ENCODE data around the gene TCOF1. TPM values are rescaled to one million over a fixed set of nuclear protein-coding genes. Genes with fewer than 3 reads are reported as not detected.

Gene TCOF1
- total RNA-seq, 1 donor from 2014 or later = 91.1 TPM

DNA sequence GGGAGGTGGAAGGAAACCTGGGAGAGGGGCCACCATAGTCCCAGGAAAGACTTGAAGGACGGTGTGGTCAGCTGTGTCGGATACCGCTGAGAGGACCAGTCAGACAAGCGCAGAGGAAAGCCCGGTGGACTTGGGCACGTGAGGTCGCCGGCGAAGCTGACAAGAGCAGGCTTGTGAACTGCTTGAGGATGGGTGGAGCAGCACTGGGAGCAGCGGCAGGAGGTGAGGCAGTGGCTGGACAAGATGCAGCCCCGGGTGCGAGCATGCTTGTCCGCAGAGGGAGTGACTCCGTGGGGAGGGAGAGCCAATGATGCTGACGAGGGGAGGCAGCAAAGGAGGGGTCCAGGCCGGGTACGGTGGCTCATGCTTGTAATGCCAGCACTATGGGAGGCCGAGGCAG lies 73.6 kb downstream of the TCOF1 start:
- H3K4me1 Mint-ChIP-seq = peaks cover 16% of the 10 kb centered on the region
- H3K9me3 Mint-ChIP-seq = no peaks in the 10 kb centered on the region
- no peak overlapping the region for H3K27ac Mint-ChIP-seq (ENCODE audit: unreplicated experiment)
- H3K36me3 Mint-ChIP-seq (ENCODE audit: low read depth) = no peaks in the 10 kb centered on the region
- TF ChIP-seq, protein P1, sequence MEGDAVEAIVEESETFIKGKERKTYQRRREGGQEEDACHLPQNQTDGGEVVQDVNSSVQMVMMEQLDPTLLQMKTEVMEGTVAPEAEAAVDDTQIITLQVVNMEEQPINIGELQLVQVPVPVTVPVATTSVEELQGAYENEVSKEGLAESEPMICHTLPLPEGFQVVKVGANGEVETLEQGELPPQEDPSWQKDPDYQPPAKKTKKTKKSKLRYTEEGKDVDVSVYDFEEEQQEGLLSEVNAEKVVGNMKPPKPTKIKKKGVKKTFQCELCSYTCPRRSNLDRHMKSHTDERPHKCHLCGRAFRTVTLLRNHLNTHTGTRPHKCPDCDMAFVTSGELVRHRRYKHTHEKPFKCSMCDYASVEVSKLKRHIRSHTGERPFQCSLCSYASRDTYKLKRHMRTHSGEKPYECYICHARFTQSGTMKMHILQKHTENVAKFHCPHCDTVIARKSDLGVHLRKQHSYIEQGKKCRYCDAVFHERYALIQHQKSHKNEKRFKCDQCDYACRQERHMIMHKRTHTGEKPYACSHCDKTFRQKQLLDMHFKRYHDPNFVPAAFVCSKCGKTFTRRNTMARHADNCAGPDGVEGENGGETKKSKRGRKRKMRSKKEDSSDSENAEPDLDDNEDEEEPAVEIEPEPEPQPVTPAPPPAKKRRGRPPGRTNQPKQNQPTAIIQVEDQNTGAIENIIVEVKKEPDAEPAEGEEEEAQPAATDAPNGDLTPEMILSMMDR (conservative IDR thresholded peaks at IDR 0.05) = no peak
- DNase-seq (ENCODE audit: low read depth, low spot score) = no peak
- no peak overlapping the region for H3K4me3 Mint-ChIP-seq
- no peaks in the 10 kb centered on the region for H3K27me3 Mint-ChIP-seq (ENCODE audit: low read depth)

DNA sequence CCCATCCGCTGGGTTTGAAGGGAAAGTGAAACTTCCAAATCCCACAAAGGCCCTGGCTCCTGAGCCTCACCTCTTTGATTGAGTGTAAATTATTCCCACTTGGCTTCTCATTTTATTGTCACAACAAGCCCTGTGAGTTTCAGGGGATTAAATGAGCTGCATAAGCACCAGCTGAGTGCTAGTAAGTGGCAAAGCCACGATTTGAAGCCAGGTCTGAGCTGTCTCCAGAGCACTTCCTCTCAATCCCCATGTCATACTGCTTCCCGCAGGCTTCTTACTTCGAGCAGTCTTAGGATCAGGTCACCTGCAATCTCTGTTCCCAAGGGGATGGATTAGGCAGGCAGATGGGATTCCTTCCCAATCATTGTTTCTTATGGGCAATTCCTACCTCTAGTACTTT lies 74.1 kb downstream of the TCOF1 start:
- Mint-ChIP-seq H3K9me3 (no peaks in the 10 kb centered on the region), H3K27ac (ENCODE audit: unreplicated experiment) (peak overlapping the region; percentile 1), H3K4me3 (no peak overlapping the region), H3K4me1 (peaks cover 19% of the 10 kb centered on the region), H3K27me3 (ENCODE audit: low read depth) (no peaks in the 10 kb centered on the region), H3K36me3 (ENCODE audit: low read depth) (no peaks in the 10 kb centered on the region)
- no peak for DNase-seq (ENCODE audit: low read depth, low spot score)
- TF ChIP-seq, protein P1 (conservative IDR thresholded peaks at IDR 0.05) = no peak

DNA sequence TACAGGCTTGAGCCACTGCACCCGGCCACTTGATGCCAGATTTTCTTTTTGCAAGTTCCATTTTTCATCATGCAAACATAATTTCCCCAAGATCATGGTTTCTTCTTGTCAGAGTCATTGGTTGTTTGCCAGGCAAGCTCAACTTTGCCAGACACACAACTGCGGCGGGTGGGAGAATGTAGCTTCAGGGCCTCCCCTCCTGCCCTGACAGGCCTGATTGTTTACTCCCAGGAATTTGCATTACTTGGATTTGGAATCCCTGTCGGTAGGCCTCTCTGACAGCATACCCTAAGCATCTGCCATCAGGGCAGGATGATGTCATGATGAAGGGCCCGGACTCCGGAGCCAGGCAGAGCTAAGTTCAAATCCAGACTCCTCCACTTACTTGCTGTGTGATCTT lies 77.0 kb downstream of the TCOF1 start:
- DNase-seq (ENCODE audit: low read depth, low spot score) = no peak
- Mint-ChIP-seq H3K27ac (ENCODE audit: unreplicated experiment) (no peak overlapping the region), H3K4me1 (peaks cover 8% of the 10 kb centered on the region), H3K9me3 (no peaks in the 10 kb centered on the region), H3K36me3 (ENCODE audit: low read depth) (no peaks in the 10 kb centered on the region), H3K4me3 (no peak overlapping the region), H3K27me3 (ENCODE audit: low read depth) (no peaks in the 10 kb centered on the region)
- TF ChIP-seq, protein P1 (conservative IDR thresholded peaks at IDR 0.05) = no peak

DNA sequence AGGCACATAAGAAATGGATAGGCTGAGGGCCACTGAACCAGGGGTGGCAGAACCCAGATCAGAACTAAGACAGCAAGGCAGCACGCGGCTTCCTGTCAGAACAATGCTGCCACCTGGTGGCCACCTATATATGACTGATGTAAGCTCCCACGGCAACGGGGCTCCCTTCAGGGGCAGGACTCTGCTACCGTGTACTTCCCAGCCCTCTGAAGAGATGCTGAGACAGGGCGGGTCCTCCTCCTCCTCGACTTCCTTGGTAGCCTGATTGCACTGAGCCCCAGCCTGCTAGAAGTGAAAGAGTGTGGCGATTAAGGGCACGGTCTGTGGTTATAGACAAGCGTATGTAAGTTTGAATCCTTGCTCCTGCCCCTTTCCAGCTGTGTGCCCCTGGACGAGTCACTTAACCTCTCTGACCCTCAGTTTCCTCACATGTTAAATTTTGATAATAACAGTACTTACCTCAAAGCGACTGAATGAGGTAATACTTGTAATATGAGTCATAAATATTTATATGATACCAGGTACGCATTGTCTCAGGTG lies 78.7 kb downstream of the TCOF1 start:
- no peaks in the 10 kb centered on the region for H3K36me3 Mint-ChIP-seq (ENCODE audit: low read depth)
- H3K9me3 Mint-ChIP-seq = no peaks in the 10 kb centered on the region
- H3K27me3 Mint-ChIP-seq (ENCODE audit: low read depth) = no peaks in the 10 kb centered on the region
- no peak overlapping the region for H3K4me3 Mint-ChIP-seq
- no peak overlapping the region for H3K27ac Mint-ChIP-seq (ENCODE audit: unreplicated experiment)
- H3K4me1 Mint-ChIP-seq = peaks cover 6% of the 10 kb centered on the region
- TF ChIP-seq, protein P1 (conservative IDR thresholded peaks at IDR 0.05) = peak; percentile 90
- DNase-seq (ENCODE audit: low read depth, low spot score) = peak; percentile 96

DNA sequence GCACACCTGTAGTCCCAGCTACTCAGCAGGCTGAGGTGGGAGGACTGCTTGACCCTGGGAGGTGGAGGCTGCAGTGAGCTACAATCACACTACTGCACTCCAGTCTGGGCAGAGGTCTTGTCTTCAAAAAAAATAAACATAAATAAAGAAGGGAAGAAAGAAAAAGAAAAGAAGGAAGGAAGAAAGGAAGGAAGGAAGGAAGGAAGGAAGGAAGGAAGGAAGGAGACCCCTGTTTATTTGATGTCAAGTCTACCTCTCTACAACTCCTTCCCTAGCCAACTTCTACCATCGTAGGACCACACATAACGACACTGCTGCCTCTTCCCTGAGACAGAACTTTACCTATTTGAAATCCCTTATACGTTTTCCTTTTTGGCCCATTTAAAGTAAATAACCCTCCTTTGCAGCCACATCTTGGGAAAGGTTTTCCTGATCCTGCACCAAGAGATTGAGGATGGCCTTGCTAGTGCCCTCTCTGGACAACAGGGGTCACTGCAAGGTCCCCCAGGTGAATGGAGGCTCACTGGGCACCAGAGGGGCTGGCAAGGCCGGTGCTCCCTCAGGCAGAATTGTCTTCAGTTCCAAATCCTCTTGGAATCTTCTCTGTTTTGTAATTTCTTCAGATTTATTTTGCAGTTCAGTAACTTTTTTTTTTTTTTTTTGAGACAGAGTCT lies 81.5 kb downstream of the TCOF1 start:
- H3K36me3 Mint-ChIP-seq (ENCODE audit: low read depth) = peaks cover 6% of the 10 kb centered on the region

More for the DNA sequence above, 81.5 kb downstream of the TCOF1 start:
- Mint-ChIP-seq H3K27me3 (ENCODE audit: low read depth) (no peaks in the 10 kb centered on the region), H3K27ac (ENCODE audit: unreplicated experiment) (no peak overlapping the region), H3K4me1 (peaks cover 6% of the 10 kb centered on the region), H3K4me3 (no peak overlapping the region), H3K9me3 (no peaks in the 10 kb centered on the region)
- TF ChIP-seq, protein P1 (conservative IDR thresholded peaks at IDR 0.05) = peak; percentile 59
- peak; percentile 39 for DNase-seq (ENCODE audit: low read depth, low spot score)

All from neural crest cell (in vitro differentiated cells).